ENCODE data around the gene PAM. TPM values are rescaled to one million over a fixed set of nuclear protein-coding genes. Genes with fewer than 3 reads are reported as not detected.

Gene PAM
- total and polyA plus RNA-seq, 11 donors = 569 to 1,548 (median 1,087) TPM

DNA sequence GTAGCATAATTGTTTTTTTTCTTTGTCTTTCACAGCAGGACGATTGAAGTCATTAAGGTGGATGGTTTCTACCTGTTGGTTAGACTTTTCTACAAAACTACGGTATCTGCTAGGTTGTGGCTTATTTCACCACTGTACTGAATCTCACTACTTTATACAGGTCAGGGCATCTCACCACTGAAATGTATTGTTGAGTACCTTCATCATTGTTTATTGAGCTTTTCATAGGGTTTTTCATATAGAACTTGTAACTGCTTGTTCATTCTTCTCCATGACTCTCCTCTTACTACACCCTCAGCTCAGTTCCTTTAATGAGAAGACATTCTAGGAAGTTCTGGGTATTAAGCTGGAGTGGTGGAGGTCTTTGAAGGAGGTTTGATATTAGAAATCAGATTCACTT is 75.1 kb downstream of the PAM start:
- no peak for TF ChIP-seq POLR2A (IDR thresholded peaks at IDR 0.05)
- TF ChIP-seq, protein P1, sequence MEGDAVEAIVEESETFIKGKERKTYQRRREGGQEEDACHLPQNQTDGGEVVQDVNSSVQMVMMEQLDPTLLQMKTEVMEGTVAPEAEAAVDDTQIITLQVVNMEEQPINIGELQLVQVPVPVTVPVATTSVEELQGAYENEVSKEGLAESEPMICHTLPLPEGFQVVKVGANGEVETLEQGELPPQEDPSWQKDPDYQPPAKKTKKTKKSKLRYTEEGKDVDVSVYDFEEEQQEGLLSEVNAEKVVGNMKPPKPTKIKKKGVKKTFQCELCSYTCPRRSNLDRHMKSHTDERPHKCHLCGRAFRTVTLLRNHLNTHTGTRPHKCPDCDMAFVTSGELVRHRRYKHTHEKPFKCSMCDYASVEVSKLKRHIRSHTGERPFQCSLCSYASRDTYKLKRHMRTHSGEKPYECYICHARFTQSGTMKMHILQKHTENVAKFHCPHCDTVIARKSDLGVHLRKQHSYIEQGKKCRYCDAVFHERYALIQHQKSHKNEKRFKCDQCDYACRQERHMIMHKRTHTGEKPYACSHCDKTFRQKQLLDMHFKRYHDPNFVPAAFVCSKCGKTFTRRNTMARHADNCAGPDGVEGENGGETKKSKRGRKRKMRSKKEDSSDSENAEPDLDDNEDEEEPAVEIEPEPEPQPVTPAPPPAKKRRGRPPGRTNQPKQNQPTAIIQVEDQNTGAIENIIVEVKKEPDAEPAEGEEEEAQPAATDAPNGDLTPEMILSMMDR (IDR thresholded peaks at IDR 0.05) = no peak
- Histone ChIP-seq H3K27ac (no peak overlapping the region), H3K4me3 (no peak overlapping the region), H3K4me1 (peaks cover 0 to 23% (median 9%) of the 10 kb centered on the region in 12 donors), H3K36me3 (no peaks in the 10 kb centered on the region), H3K27me3 (no peaks in the 10 kb centered on the region), H3K9me3 (no peaks in the 10 kb centered on the region)
- ATAC-seq (no peak), DNase-seq (no peak)
- intact Hi-C loops (cut with DNase I) = no loop called here
- WGBS, 4 donors = 93 to 96% (median 95%) methylated on average over 2 of the region's 2 CpGs

DNA sequence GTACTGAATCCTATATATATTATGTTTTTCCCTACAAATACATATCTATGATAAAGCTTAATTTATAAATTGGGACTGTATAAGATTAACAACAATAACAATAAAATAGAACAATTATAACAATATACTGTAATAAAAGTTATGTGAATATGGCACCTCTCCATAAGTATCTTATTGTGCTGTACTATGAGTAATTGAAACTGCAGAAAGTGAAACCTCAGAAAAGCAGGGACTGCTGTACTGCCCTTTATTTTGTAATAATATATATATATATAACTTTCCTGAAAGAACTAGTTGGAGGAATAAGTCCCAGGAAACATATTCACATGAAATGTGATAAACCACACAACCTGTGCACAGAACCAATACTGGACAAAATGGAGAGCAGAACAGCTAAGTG is 77.3 kb downstream of the PAM start:
- H3K9me3 ChIP-seq = no peaks in the 10 kb centered on the region
- no peak for ATAC-seq
- no peaks in the 10 kb centered on the region for H3K27me3 ChIP-seq
- no peak for DNase-seq
- H3K4me1 ChIP-seq = peaks cover 0 to 29% (median 10%) of the 10 kb centered on the region in 12 donors
- TF ChIP-seq, protein P1 (IDR thresholded peaks at IDR 0.05) = no peak
- TF ChIP-seq POLR2A (IDR thresholded peaks at IDR 0.05) = no peak
- H3K36me3 ChIP-seq = no peaks in the 10 kb centered on the region
- H3K4me3 ChIP-seq = no peak overlapping the region
- H3K27ac ChIP-seq = no peak overlapping the region
- intact Hi-C loops (cut with DNase I) = no loop called here

DNA sequence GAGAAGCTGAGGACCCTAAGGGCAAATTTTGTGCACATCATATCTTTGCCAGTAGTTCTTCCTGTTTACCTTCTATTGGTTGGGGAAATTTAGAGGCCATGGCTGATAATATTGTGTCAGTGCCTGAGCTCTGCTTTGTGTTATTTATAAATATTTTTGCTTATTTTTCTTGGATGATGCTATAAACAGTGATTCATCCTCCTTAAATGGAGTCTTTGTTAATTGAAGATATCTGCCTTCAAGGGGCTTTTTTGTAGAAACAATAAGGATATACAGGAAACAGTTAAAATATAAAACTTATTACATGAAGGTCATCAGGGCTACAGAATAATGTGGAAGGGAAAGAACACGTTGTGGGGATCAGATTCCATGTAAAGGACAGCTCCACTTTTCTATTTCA is 78.0 kb downstream of the PAM start:
- ATAC-seq = no peak
- Histone ChIP-seq H3K4me1 (peaks cover 0 to 29% (median 10%) of the 10 kb centered on the region in 12 donors), H3K36me3 (no peaks in the 10 kb centered on the region), H3K4me3 (no peak overlapping the region), H3K27ac (no peak overlapping the region), H3K27me3 (no peaks in the 10 kb centered on the region), H3K9me3 (no peaks in the 10 kb centered on the region)
- WGBS, 4 donors = 9 to 23% (median 17%) methylated on average over 1 of the region's 1 CpG
- no peak for DNase-seq
- intact Hi-C loops (cut with DNase I) = no loop called here
- no peak for TF ChIP-seq POLR2A (IDR thresholded peaks at IDR 0.05)
- TF ChIP-seq, protein P1 (IDR thresholded peaks at IDR 0.05) = no peak

DNA sequence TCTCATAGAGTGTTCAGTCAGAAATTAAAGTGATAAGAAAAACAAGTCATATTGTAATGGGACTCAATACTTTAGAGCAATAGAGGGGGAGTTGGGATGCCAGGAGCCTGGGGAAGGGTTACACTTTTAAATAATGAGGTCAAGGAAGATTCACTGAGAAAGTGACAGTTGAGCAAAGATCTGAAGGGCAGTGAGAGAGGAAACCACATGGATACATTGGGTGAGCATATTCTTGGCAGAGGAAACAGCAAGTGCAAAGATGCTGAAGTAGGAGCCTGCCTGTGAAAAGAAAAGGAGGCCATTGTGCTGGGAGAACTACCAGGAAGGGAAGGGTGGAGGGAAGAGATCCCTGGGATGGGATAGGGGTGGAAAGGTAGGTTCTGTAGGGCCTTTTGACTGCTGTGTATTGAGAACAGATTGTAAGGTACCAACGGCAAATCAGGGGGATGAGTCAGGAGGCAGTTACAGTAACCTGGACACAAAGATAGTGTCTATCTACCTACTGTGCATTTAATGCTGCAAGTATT is 79.4 kb downstream of the PAM start:
- TF ChIP-seq POLR2A (IDR thresholded peaks at IDR 0.05) = no peak
- TF ChIP-seq, protein P1 (IDR thresholded peaks at IDR 0.05) = no peak
- intact Hi-C loops (cut with DNase I) = no loop called here
- Histone ChIP-seq H3K9me3 (peaks cover 0 to 5% (median 0%) of the 10 kb centered on the region in 12 donors), H3K27me3 (no peaks in the 10 kb centered on the region), H3K27ac (no peak overlapping the region), H3K36me3 (no peaks in the 10 kb centered on the region), H3K4me3 (no peak overlapping the region), H3K4me1 (peaks cover 0 to 29% (median 10%) of the 10 kb centered on the region in 12 donors)
- 85 to 98% (median 90%) methylated on average over 1 of the region's 1 CpG for WGBS, 4 donors
- ATAC-seq (no peak), DNase-seq (no peak)

Data from heart left ventricle (tissue), 16 donors.